HG03066 (cell line): Measurements from ENCODE around the gene IFT122.

Experiments
- ATAC-seq: cut with Tn5 transposase; IDR thresholded peaks from one replicate; pipeline ENCODE4 v1.9.1; 2021; ENCODE audit warnings: low read depth; ENCODE audit not compliant: unreplicated experiment

IFT122 gene

GRCh38 chr3:129567176-129567705, 127.2 kb downstream of the IFT122 start:
- no peak for ATAC-seq

GRCh38 chr3:129567939-129568338, 127.9 kb downstream of the IFT122 start:
- no peak for ATAC-seq

- no peak for ATAC-seq
These were observed 129.8 kb downstream of the IFT122 start for GRCh38 chr3:129569856-129570255.
